ENCODE data around the gene TMEM151A. TPM values are rescaled to one million over a fixed set of nuclear protein-coding genes. Genes with fewer than 3 reads are reported as not detected.

Gene TMEM151A
- total RNA-seq, 1 donor, result 0.36 TPM

Other genes starting within 250 kb of the TMEM151A start
- gene GAL3ST3, start 242.7 kb upstream of the TMEM151A start, total RNA-seq, result not detected in 2 replicates
- 131 and 164 TPM in 2 replicates for gene SF3B2, start 239.5 kb upstream of the TMEM151A start, total RNA-seq
- 38.0 and 39.8 TPM in 2 replicates for gene PACS1, start 221.6 kb upstream of the TMEM151A start, total RNA-seq
- 21.7 and 33.9 TPM in 2 replicates for gene KLC2, start 34.2 kb upstream of the TMEM151A start, total RNA-seq
- 75.3 and 75.4 TPM in 2 replicates for gene RAB1B, start 23.3 kb upstream of the TMEM151A start, total RNA-seq
- under 0.01 TPM in 1 of 2 replicates, not detected in the other for gene CNIH2, start 13.7 kb upstream of the TMEM151A start, total RNA-seq
- 165 and 182 TPM in 2 replicates for gene YIF1A, start 2.8 kb upstream of the TMEM151A start, total RNA-seq
- 103 and 107 TPM in 2 replicates for gene CD248, start 25.1 kb downstream of the TMEM151A start, total RNA-seq
- 27.1 and 31.8 TPM in 2 replicates for gene RIN1, start 44.5 kb downstream of the TMEM151A start, total RNA-seq
- 43.0 and 43.1 TPM in 2 replicates for gene BRMS1, start 53.2 kb downstream of the TMEM151A start, total RNA-seq
- gene B4GAT1, start 55.7 kb downstream of the TMEM151A start, total RNA-seq, result 20.6 and 21.2 TPM in 2 replicates
- under 0.01 and 0.29 TPM in 2 replicates for gene SLC29A2, start 79.9 kb downstream of the TMEM151A start, total RNA-seq
- 0.36 TPM in 1 of 2 replicates, not detected in the other for gene NPAS4, start 129.1 kb downstream of the TMEM151A start, total RNA-seq
- gene MRPL11, start 147.0 kb downstream of the TMEM151A start, total RNA-seq, result 31.5 and 33.3 TPM in 2 replicates
- gene PELI3, start 175.0 kb downstream of the TMEM151A start, total RNA-seq, result 18.9 and 19.2 TPM in 2 replicates
- 35.8 and 36.5 TPM in 2 replicates for gene DPP3, start 188.5 kb downstream of the TMEM151A start, total RNA-seq
- 39.2 and 43.8 TPM in 2 replicates for gene BBS1, start 218.7 kb downstream of the TMEM151A start, total RNA-seq